Mesenchymal stem cell (in vitro differentiated cells and primary cell): ENCODE results near the gene ZNF593OS.

Experiments
- DNase-seq: peaks from one replicate; pipeline ENCODE4 v3.0.0-alpha.2; 2013
- H2AFZ ChIP-seq: one replicate; pipeline ENCODE4 v1.6.1; 2013; ENCODE audit warnings: low read depth, mild to moderate bottlenecking, control low read depth, inconsistent platforms, low read length, moderate library complexity
- H2AK5ac ChIP-seq: 2 replicates; pipeline ENCODE4 v1.6.1; 2013; ENCODE audit warnings: low read length, moderate library complexity, mild to moderate bottlenecking, inconsistent platforms; ENCODE audit not compliant: severe bottlenecking
- H2BK120ac ChIP-seq: one replicate; pipeline ENCODE4 v1.6.1; 2013; ENCODE audit warnings: low read depth, mild to moderate bottlenecking, inconsistent platforms, low read length, moderate library complexity
- H2BK12ac ChIP-seq, 2 experiments: one replicate each; pipeline ENCODE4 v1.6.1; 2013; ENCODE audit warnings: inconsistent platforms in 2 of 2, low read length in 2 of 2, mild to moderate bottlenecking in 2 of 2, moderate library complexity in 2 of 2, control low read depth in 1 of 2
- H2BK15ac ChIP-seq: one replicate; pipeline ENCODE4 v1.6.1; 2013; ENCODE audit warnings: mild to moderate bottlenecking, low read depth, inconsistent platforms; ENCODE audit not compliant: poor library complexity, severe bottlenecking
- H2BK5ac ChIP-seq: 2 replicates; pipeline ENCODE4 v1.6.1; 2013; ENCODE audit warnings: low read depth, mild to moderate bottlenecking, low read length, control low read depth, inconsistent platforms; ENCODE audit not compliant: poor library complexity, severe bottlenecking
- H3K14ac ChIP-seq, 2 experiments: one replicate each; pipeline ENCODE4 v1.6.1; 2013; ENCODE audit warnings: inconsistent platforms in 2 of 2, low read length in 2 of 2, control low read depth in 1 of 2, mild to moderate bottlenecking in 1 of 2, moderate library complexity in 1 of 2
- H3K18ac ChIP-seq, 2 experiments: one replicate each; pipeline ENCODE4 v1.6.1; 2013; ENCODE audit warnings: inconsistent platforms in 2 of 2, low read length in 2 of 2, control low read depth in 1 of 2, low read depth in 1 of 2, mild to moderate bottlenecking in 1 of 2
- H3K23ac ChIP-seq, 2 experiments: one replicate each; pipeline ENCODE4 v1.6.1; 2013; ENCODE audit warnings: inconsistent platforms in 2 of 2, low read length in 2 of 2, mild to moderate bottlenecking in 2 of 2, moderate library complexity in 2 of 2, control low read depth in 1 of 2
- H3K27ac ChIP-seq: 2 replicates; pipeline ENCODE4 v1.5.1; 2013; ENCODE audit warnings: mild to moderate bottlenecking, moderate library complexity, low read length, control low read depth, inconsistent platforms; ENCODE audit not compliant: poor library complexity, severe bottlenecking
- H3K27me3 ChIP-seq, 2 experiments: 2 replicates each; pipeline versions ENCODE4 v1.6.1 to v1.7.0; 2013; ENCODE audit warnings: low read length in 2 of 2, mild to moderate bottlenecking in 2 of 2, moderate library complexity in 2 of 2, control low read depth in 1 of 2, inconsistent platforms in 1 of 2; ENCODE audit not compliant: control insufficient read depth in 1 of 2, insufficient read depth in 1 of 2
- H3K36me3 ChIP-seq, 2 experiments: 2 replicates each; pipeline versions ENCODE4 v1.6.1 to v1.7.0; 2013; ENCODE audit warnings: low read length in 2 of 2, control low read depth in 1 of 2, inconsistent platforms in 1 of 2, low read depth in 1 of 2, mild to moderate bottlenecking in 1 of 2; ENCODE audit not compliant: insufficient read depth in 2 of 2, control insufficient read depth in 1 of 2
- H3K4ac ChIP-seq, 2 experiments: one replicate each; pipeline ENCODE4 v1.6.1; 2013; ENCODE audit warnings: inconsistent platforms in 2 of 2, low read length in 2 of 2, mild to moderate bottlenecking in 2 of 2, moderate library complexity in 2 of 2, control low read depth in 1 of 2, low read depth in 1 of 2
- H3K4me1 ChIP-seq: 2 replicates; pipeline ENCODE4 v1.6.1; 2013; ENCODE audit warnings: low read depth, low read length, control low read depth; ENCODE audit not compliant: control insufficient read depth, insufficient read depth
- H3K4me2 ChIP-seq: 2 replicates; pipeline ENCODE4 v1.6.1; 2013; ENCODE audit warnings: low read length, mild to moderate bottlenecking, inconsistent platforms; ENCODE audit not compliant: poor library complexity, severe bottlenecking
- H3K4me3 ChIP-seq, 2 experiments: 2 replicates each; pipeline versions ENCODE4 v1.5.1 to v1.7.0; 2013; ENCODE audit warnings: low read length in 2 of 2, mild to moderate bottlenecking in 2 of 2, control low read depth in 1 of 2, low read depth in 1 of 2; ENCODE audit not compliant: insufficient read depth in 1 of 2
- H3K79me1 ChIP-seq: replicated peaks from 2 replicates; pipeline ENCODE4 v1.6.1; 2013; ENCODE audit warnings: mild to moderate bottlenecking, control low read depth, low read length, inconsistent platforms; ENCODE audit not compliant: poor library complexity, severe bottlenecking
- H3K9ac ChIP-seq: 2 replicates; pipeline ENCODE4 v1.7.0; 2013; ENCODE audit warnings: mild to moderate bottlenecking, low read length, moderate library complexity
- H3K9me3 ChIP-seq: 2 replicates; pipeline ENCODE4 v1.7.0; 2013; ENCODE audit warnings: mild to moderate bottlenecking, low read length; ENCODE audit not compliant: control insufficient read depth
- H4K8ac ChIP-seq: one replicate; pipeline ENCODE4 v1.6.1; 2013; ENCODE audit warnings: inconsistent platforms, mild to moderate bottlenecking, low read length, moderate library complexity
- H4K91ac ChIP-seq: one replicate; pipeline ENCODE4 v1.6.1; 2013; ENCODE audit warnings: mild to moderate bottlenecking, low read length, inconsistent platforms
- WGBS: methylation state at CpG from one replicate; pipeline ENCODE4 v1.1.7; 2013; ENCODE audit warnings: mixed read lengths; 5-methylcytosine and 5-hydroxymethylcytosine counted together

ZNF593OS gene

DNA sequence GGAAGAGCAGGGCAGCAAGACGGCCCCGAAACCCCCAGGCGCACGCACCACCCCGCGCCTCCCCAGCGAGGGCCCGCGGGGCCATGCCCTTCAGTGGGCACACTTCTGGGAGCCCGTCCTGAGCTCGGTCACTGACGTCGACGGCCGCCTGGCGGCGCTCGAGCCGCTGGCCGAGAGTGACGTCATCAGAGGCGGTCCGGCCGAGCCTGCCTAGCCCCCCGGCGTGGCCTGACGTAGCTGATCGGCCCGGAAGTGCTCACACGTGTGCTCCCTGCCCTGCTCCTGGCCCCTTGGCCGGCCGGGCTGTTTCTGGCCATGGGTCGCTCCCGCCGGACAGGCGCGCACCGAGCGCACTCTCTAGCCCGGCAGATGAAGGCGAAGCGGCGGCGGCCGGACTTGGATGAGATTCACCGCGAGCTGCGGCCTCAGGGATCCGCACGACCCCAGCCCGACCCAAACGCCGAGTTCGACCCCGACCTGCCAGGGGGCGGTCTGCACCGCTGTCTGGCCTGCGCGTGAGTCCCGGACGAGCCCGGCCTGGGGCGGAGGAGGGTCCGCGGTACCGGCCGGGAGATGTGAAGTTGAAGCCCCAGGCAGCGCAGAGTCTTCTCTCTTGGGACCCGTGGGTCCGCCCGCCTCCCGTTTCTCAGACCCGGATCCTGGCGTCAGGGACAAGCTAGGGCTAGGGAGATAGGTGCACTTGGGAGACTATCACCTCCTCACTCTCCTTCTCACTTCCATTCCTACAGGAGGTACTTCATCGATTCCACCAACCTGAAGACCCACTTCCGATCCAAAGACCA, 1.8 kb downstream of the ZNF593OS start, which contains the start of gene ZNF593:
ZNF593 (plus strand) TSS at position 240 of the 803 bp plus-strand sequence; CDS start at position 316, 76 bp downstream.
- Histone ChIP-seq H3K23ac (no peak within 1 kb of the TSS), H3K9ac (peak within 1 kb of the TSS; percentile 95), H2BK12ac (peak within 1 kb of the TSS; percentile 11 to 57), H3K27me3 (peaks cover 0 to 15% of the 10 kb centered on the region in 2 experiments), H3K9me3 (no peaks in the 10 kb centered on the region), H3K4me2 (peak within 1 kb of the TSS; percentile 88), H3K27ac (no peak within 1 kb of the TSS), H3K18ac (peak within 1 kb of the TSS; percentile 80 to 89), H3K36me3 (peaks cover 9 to 10% of the 10 kb centered on the region in 2 experiments), H3K14ac (peak within 1 kb of the TSS; percentile 26 to 87), H2AFZ (peak within 1 kb of the TSS; percentile 94), H2BK5ac (peak within 1 kb of the TSS; percentile 14), H2AK5ac (no peak within 1 kb of the TSS), H3K4ac (peak within 1 kb of the TSS; percentile 66 to 95), H3K4me3 (peak within 1 kb of the TSS; percentile 89), H2BK15ac (peak within 1 kb of the TSS; percentile 95), H4K8ac (peak within 1 kb of the TSS; percentile 84), H4K91ac (peak within 1 kb of the TSS; percentile 72), H2BK120ac (peak within 1 kb of the TSS; percentile 76), H3K79me1 (peaks cover 20% of the 10 kb centered on the region), H3K4me1 (peaks cover 16% of the 10 kb centered on the region)
- DNase-seq = peak; percentile 92
- under 1% methylated on average over 67 of the region's 76 CpGs for WGBS

DNA sequence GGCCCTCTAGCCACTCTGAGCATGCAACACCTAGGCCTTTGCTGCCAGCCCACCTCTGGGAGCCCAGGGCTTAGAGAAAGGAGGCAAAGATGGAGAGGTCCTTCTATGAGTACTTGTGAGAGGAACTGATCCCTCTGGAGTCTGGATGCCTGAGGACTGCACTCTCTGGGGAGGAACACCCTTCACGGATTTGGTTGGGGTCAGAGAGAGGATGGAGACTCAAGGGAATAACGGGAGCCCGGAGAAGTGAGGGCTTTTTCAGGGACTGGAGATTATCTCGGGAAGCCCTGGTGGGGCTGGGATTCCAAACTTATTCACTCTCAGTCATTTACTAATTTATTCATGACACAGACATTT, 2.5 kb downstream of the ZNF593OS start:
- Histone ChIP-seq H3K4me1 (peaks cover 21% of the 10 kb centered on the region), H4K91ac (no peak overlapping the region), H2AFZ (peak overlapping the region; percentile 94), H3K9ac (peak overlapping the region; percentile 95), H2BK5ac (no peak overlapping the region), H3K27me3 (peaks cover 0 to 21% of the 10 kb centered on the region in 2 experiments), H3K36me3 (peaks cover 9 to 10% of the 10 kb centered on the region in 2 experiments), H3K79me1 (peaks cover 20% of the 10 kb centered on the region), H3K4me2 (peak overlapping the region; percentile 88), H3K18ac (no peak overlapping the region), H3K4ac (no peak overlapping the region), H2BK120ac (no peak overlapping the region), H4K8ac (no peak overlapping the region), H3K9me3 (no peaks in the 10 kb centered on the region), H3K4me3 (peak overlapping the region in 1 of 2 experiments; percentile 89), H2BK12ac (peak overlapping the region in 1 of 2 experiments; percentile 57), H2AK5ac (no peak overlapping the region), H3K27ac (no peak overlapping the region), H3K14ac (no peak overlapping the region), H2BK15ac (no peak overlapping the region), H3K23ac (no peak overlapping the region)
- WGBS = 58% methylated on average over 1 of the region's 4 CpGs
- no peak for DNase-seq

DNA sequence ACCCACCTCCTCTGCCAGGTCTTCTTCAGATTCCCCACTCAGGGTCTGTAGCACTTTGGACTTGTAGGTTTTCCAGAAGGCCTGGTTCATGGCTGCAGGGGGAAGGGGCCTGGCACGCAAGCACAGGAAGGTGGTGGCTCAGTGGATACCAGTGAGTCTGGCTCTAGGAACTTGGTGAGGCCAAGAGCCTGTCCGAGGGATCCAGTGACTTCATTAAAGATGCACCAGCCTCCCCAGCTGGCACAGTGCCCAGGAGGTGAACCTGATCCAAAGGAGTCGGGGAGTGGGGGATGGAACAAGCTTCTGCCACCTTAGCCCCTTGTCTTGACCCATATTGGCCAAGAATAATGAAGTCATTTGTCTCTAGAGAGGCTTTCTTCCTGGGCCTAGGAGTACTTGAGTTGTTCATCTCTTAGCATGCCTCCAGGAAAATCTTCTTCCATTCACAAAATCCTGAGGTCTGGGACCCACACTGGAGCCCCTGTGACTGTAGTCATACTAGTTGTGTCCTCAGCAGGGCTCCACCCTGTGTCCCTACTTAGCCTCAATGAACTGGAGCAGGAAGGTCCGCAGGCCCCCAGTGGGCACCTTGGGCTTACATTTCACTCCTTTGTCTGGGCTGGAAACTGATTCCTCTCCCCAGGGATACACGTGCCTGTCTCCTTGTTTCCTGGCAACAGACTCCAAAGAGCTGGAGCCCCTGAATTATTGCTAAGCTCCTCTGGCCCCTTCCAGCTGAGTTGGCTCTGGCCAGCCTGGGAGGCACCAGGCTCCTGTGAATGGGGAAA, 3.0 kb downstream of the ZNF593OS start, which contains the start of gene C1orf232:
C1orf232 (minus strand) TSS at position 554 of the 788 bp plus-strand sequence; CDS start at position 90, 464 bp downstream.
- Histone ChIP-seq H3K18ac (peak within 1 kb of the TSS; percentile 80 to 89), H3K4me1 (peaks cover 25% of the 10 kb centered on the region), H3K9me3 (no peaks in the 10 kb centered on the region), H3K27me3 (peaks cover 4 to 26% of the 10 kb centered on the region in 2 experiments), H2BK15ac (peak within 1 kb of the TSS; percentile 95), H3K9ac (peak within 1 kb of the TSS; percentile 95), H3K14ac (no peak within 1 kb of the TSS), H4K91ac (peak within 1 kb of the TSS; percentile 72), H2AFZ (peak within 1 kb of the TSS; percentile 94), H3K4me2 (peak within 1 kb of the TSS; percentile 88), H3K27ac (no peak within 1 kb of the TSS), H2BK12ac (peak within 1 kb of the TSS in 1 of 2 experiments; percentile 57), H3K23ac (no peak within 1 kb of the TSS), H3K4me3 (peak within 1 kb of the TSS; percentile 89), H3K79me1 (peaks cover 20% of the 10 kb centered on the region), H2AK5ac (no peak within 1 kb of the TSS), H4K8ac (peak within 1 kb of the TSS; percentile 84), H3K4ac (peak within 1 kb of the TSS in 1 of 2 experiments; percentile 95), H2BK120ac (no peak within 1 kb of the TSS), H2BK5ac (no peak within 1 kb of the TSS), H3K36me3 (peaks cover 9 to 10% of the 10 kb centered on the region in 2 experiments)
- DNase-seq = no peak
- WGBS = 91% methylated on average over 5 of the region's 5 CpGs
